Activated naive CD8-positive, alpha-beta T cell treated with anti-CD3 and anti-CD28 coated beads, Interleukin-2, amount 10 ng/mL, durations not matched to agents 7 days and 5 days (primary cell): Measurements from ENCODE around the gene TCEAL3. TPM values are rescaled to one million over a fixed set of nuclear protein-coding genes. Genes with fewer than 3 reads are reported as not detected.
"Not testable (repeated sequence)": the region's sequence is repeated elsewhere in the genome, so short reads cannot be mapped to it uniquely, and the experiment has no call there.

Experiments used
- ATAC-seq: fragments of 150-1000 bp; cut with Tn5 transposase; one replicate; pipeline ENCODE4 v1.10.0; 2021; ENCODE audit warnings: low read depth, moderate library complexity
- POLR2A ChIA-PET: fragments of 350-600 bp; sonication (Branson Sonifier 250); formaldehyde crosslinking; loops from one replicate; lab custom pipeline; 2021; ENCODE audit warnings: antibody characterized with exemption; lab: Charles Lee
- DNase-seq: peaks from one replicate; pipeline ENCODE4 v3.0.0; 2021
- H3K27ac Mint-ChIP-seq: one replicate; pipeline ENCODE4 v1.8.0; 2022; ENCODE audit warnings: mild to moderate bottlenecking, mixed read lengths
- H3K27me3 Mint-ChIP-seq: one replicate; pipeline ENCODE4 v1.8.0; 2022; ENCODE audit warnings: mild to moderate bottlenecking, moderate library complexity, mixed read lengths
- H3K36me3 Mint-ChIP-seq: one replicate; pipeline ENCODE4 v1.8.0; 2021; ENCODE audit warnings: mild to moderate bottlenecking, mixed read lengths
- H3K4me1 Mint-ChIP-seq: one replicate; pipeline ENCODE4 v1.8.0; 2021; ENCODE audit warnings: mixed read lengths
- H3K4me3 Mint-ChIP-seq: one replicate; pipeline ENCODE4 v1.8.0; 2022; ENCODE audit warnings: mild to moderate bottlenecking, moderate library complexity, mixed read lengths
- H3K9me3 Mint-ChIP-seq: one replicate; pipeline ENCODE4 v1.8.0; 2021; ENCODE audit warnings: mixed read lengths
- total RNA-seq, 2 experiments: library from RNA; stranded (reverse); gene quantifications; one replicate each; pipeline ENCODE4 v1.2.3, GENCODE V29; 2021

TCEAL3 gene
- total RNA-seq, 2 experiments from 2014 or later, result 6.1 to 6.7 TPM

DNA sequence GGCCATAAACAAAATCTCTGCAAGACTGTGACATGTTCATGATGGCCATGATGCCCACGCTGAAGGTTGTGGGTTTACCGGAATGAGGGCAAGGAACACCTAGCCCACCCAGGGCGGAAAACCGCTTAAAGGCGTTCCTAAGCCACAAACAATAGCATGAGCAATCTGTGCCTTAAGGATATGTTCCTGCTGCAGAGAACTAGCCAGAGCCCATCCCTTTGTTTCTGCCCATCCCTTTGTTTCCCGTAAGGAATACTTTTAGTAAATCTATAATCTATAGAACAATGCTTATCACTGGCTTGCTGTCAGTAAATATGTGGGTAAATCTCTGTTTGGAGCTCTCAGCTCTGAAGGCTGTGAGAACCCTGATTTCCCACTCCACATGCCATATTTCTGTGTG, 12.6 kb upstream of the TCEAL3 start:
- H3K4me1 Mint-ChIP-seq, DNase-seq, POLR2A ChIA-PET, H3K4me3 Mint-ChIP-seq, ATAC-seq, H3K27me3 Mint-ChIP-seq, H3K27ac Mint-ChIP-seq, H3K9me3 Mint-ChIP-seq, H3K36me3 Mint-ChIP-seq: not testable (repeated sequence)

DNA sequence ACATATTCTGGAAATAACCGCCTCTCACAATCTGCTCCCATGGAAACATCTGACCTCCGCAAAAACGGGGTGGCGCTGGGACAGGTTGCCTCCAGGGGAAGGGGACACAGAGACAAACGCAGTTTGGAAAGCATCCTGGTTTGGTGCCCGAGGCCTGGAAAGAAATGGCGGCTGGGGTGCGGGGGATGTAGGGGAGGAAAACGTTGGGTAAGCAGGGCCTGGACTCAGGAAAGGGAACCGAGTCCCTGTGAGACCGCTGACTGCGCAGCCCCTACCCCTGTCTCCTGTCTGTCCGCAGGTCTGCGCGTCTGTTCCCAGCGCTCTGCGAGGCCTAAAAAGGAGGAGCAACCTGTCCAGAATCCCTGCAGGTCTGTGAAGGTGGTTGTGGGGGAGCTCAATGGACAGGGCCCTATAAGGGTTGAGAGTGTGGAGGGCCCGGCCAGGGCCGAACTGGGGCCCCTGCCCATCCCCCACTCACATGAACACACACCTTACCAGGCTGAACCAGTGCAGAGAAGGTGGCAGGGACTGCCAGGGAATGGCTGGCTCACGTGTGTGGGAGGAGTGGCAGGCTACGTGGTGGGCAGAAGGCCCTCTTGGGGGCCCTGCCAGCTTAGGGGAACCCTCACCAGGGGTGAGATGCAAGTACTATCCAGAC, 672 bp downstream of the TCEAL3 start:
- DNase-seq, result peak; percentile 27
- peak overlapping the region; percentile 74 for H3K4me3 Mint-ChIP-seq
- no peaks in the 10 kb centered on the region for H3K9me3 Mint-ChIP-seq
- H3K27ac Mint-ChIP-seq, result no peak overlapping the region
- no peak for ATAC-seq
- POLR2A ChIA-PET, result no interaction called here
- peaks cover 3% of the 10 kb centered on the region for H3K27me3 Mint-ChIP-seq
- H3K36me3 Mint-ChIP-seq, result no peaks in the 10 kb centered on the region
- peaks cover 4% of the 10 kb centered on the region for H3K4me1 Mint-ChIP-seq

DNA sequence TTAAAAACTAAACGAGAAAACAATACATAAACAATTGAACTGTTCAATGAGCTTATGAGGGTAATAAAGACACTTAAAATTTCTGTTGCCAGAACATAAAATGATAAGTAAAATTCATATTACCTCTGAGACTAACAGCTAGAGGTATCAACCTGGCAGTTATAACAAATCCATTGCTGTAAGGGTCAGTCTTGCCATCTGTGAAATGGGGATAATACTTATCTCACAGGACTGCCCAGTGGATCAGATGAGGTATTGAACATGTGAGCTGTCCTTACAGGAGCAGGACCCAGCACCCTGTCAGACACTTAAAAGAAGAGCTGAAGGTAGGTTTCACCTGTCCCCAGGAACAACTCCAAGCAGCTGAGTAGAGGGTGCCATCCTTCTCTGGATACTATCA, 2.5 kb downstream of the TCEAL3 start:
- DNase-seq (no peak), ATAC-seq (no peak)
- no peaks in the 10 kb centered on the region for H3K36me3 Mint-ChIP-seq
- no peak overlapping the region for H3K27ac Mint-ChIP-seq
- H3K9me3 Mint-ChIP-seq, result no peaks in the 10 kb centered on the region
- no peak overlapping the region for H3K4me3 Mint-ChIP-seq
- peaks cover 3% of the 10 kb centered on the region for H3K27me3 Mint-ChIP-seq
- peaks cover 4% of the 10 kb centered on the region for H3K4me1 Mint-ChIP-seq
- POLR2A ChIA-PET, result no interaction called here

DNA sequence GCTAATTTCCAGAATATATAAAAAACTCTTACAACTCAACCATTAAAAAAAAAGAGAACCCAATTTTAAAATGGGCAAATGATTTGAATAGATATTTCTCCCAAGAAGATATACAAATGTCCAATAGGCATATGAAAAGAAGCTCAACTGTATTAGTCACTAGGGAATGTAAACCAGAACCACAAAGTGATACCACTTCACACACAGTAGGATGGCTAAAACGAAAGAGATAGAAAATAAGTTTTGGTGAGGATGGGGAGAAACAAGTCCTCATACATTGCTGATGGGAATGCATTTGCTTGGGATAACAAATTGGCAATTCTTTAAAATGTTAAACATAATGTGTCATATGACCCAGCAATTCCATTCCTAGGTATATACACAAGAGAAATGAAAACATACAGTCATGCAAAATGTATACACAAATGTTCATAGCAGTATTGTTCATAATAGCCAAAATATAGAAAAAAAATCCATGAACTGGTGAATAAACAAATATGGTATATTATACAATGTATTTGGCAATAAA, 5.7 kb downstream of the TCEAL3 start:
- POLR2A ChIA-PET, result no interaction called here
- Mint-ChIP-seq H3K4me3 (no peak overlapping the region), H3K4me1 (no peaks in the 10 kb centered on the region), H3K36me3 (no peaks in the 10 kb centered on the region), H3K27ac (no peak overlapping the region), H3K27me3 (no peaks in the 10 kb centered on the region), H3K9me3 (no peaks in the 10 kb centered on the region)
- no peak for DNase-seq
- no peak for ATAC-seq

- Mint-ChIP-seq H3K4me1 (no peaks in the 10 kb centered on the region), H3K27me3 (no peaks in the 10 kb centered on the region), H3K4me3 (no peak overlapping the region), H3K9me3 (no peaks in the 10 kb centered on the region), H3K27ac (no peak overlapping the region), H3K36me3 (no peaks in the 10 kb centered on the region)
- DNase-seq (no peak), ATAC-seq (no peak)
- POLR2A ChIA-PET, result no interaction called here
Measured at GRCh38 chrX:103614999-103615398, 7.2 kb downstream of the TCEAL3 start.

DNA sequence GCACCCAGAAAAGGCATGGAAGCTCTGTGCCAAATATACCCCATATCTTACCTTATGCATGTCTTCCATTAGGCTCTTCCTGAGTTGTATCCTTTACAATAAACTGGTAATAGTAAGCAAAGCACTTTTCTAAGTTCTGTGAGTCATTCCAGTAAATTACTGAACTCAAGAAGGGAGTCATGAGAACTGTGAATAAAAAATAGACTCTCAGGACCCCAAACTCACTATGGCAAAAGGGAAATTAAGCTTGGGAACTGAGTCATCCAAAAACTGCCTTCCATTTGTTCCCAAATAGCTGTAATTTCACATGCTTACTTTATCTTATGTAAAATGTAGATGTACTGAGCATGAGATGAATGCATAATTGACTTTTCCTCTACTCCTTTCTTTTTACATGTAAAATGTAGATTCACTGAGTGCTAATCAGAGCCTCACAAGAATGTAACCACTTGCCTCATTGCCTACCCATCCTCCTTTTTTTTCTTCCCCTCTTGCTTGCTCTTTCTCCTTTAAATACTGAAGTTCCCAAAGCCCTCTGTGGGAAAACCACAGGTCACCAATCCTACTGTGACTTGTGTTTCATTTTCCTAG, 8.1 kb downstream of the TCEAL3 start:
- Mint-ChIP-seq H3K27me3 (no peaks in the 10 kb centered on the region), H3K27ac (no peak overlapping the region), H3K4me3 (no peak overlapping the region), H3K9me3 (no peaks in the 10 kb centered on the region), H3K36me3 (no peaks in the 10 kb centered on the region), H3K4me1 (no peaks in the 10 kb centered on the region)
- DNase-seq, result no peak
- POLR2A ChIA-PET, result no interaction called here
- ATAC-seq, result no peak

GRCh38 chrX:103616676-103617186, 9.0 kb downstream of the TCEAL3 start:
- no peaks in the 10 kb centered on the region for H3K9me3 Mint-ChIP-seq
- H3K4me1 Mint-ChIP-seq, result no peaks in the 10 kb centered on the region
- H3K27me3 Mint-ChIP-seq, result no peaks in the 10 kb centered on the region
- POLR2A ChIA-PET, result no interaction called here
- ATAC-seq (no peak), DNase-seq (no peak)
- no peak overlapping the region for H3K27ac Mint-ChIP-seq
- no peak overlapping the region for H3K4me3 Mint-ChIP-seq
- H3K36me3 Mint-ChIP-seq, result no peaks in the 10 kb centered on the region

DNA sequence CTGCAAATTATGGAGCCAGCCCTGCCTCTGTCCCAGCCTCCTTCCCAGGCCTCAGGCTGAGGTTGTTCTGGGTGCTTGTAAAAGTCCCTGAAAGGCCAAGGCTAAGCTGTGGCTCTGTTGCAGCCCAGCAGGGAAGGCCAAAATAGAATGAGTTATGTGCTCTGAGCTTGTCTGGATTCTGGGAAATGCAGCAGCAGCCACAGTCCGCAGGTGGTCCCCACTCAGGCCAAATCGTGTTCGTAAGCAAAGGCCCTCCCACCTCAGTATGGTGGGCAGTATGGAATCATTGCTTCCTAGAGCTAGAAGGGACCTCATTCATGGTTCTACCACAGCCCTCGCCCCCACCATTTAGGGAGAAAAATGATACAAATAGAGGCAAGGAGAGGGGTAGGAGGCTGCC, 16.3 kb downstream of the TCEAL3 start:
- no peak overlapping the region for H3K27ac Mint-ChIP-seq
- no peaks in the 10 kb centered on the region for H3K27me3 Mint-ChIP-seq
- peaks cover 5% of the 10 kb centered on the region for H3K4me1 Mint-ChIP-seq
- POLR2A ChIA-PET, result no interaction called here
- H3K9me3 Mint-ChIP-seq, result no peaks in the 10 kb centered on the region
- ATAC-seq (no peak), DNase-seq (no peak)
- H3K4me3 Mint-ChIP-seq, result no peak overlapping the region
- H3K36me3 Mint-ChIP-seq, result no peaks in the 10 kb centered on the region

DNA sequence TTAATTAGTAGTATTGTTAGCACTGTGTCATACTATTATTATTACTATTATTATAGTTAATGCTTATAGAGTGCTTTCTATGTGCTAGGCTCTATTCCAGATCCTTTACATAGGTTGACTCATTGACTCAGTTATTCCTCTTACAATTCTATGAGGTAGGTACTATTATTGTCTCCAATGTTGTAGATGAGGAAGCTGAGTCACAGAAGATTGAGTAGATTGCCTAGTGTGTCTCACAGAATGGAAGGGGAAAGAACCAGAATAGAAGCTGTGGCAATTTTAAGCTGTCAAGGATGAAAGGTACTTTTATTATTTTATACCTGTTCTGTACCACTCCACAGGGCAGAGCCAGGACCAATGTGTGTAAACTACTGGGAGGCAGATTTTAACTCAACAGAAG, 19.1 kb downstream of the TCEAL3 start:
- POLR2A ChIA-PET, result no interaction called here
- DNase-seq (no peak), ATAC-seq (no peak)
- peaks cover 11% of the 10 kb centered on the region for H3K4me1 Mint-ChIP-seq
- no peak overlapping the region for H3K27ac Mint-ChIP-seq
- no peak overlapping the region for H3K4me3 Mint-ChIP-seq
- H3K36me3 Mint-ChIP-seq, result no peaks in the 10 kb centered on the region
- no peaks in the 10 kb centered on the region for H3K27me3 Mint-ChIP-seq
- H3K9me3 Mint-ChIP-seq, result no peaks in the 10 kb centered on the region

GRCh38 chrX:103628386-103629317, 20.9 kb downstream of the TCEAL3 start, which contains the start of gene TCEAL1:
Gene TCEAL1, plus strand, starts transcription at chrX:103628975. Its CDS starts 942 bp downstream, at chrX:103629917.
- Mint-ChIP-seq H3K4me1 (peaks cover 11% of the 10 kb centered on the region), H3K36me3 (no peaks in the 10 kb centered on the region), H3K27me3 (no peaks in the 10 kb centered on the region), H3K27ac (peak within 1 kb of the TSS; percentile 56), H3K4me3 (peak within 1 kb of the TSS; percentile 87), H3K9me3 (no peaks in the 10 kb centered on the region)
- ATAC-seq (peak; percentile 73), DNase-seq (peak; percentile 48)
- POLR2A ChIA-PET, result no interaction called here

DNA sequence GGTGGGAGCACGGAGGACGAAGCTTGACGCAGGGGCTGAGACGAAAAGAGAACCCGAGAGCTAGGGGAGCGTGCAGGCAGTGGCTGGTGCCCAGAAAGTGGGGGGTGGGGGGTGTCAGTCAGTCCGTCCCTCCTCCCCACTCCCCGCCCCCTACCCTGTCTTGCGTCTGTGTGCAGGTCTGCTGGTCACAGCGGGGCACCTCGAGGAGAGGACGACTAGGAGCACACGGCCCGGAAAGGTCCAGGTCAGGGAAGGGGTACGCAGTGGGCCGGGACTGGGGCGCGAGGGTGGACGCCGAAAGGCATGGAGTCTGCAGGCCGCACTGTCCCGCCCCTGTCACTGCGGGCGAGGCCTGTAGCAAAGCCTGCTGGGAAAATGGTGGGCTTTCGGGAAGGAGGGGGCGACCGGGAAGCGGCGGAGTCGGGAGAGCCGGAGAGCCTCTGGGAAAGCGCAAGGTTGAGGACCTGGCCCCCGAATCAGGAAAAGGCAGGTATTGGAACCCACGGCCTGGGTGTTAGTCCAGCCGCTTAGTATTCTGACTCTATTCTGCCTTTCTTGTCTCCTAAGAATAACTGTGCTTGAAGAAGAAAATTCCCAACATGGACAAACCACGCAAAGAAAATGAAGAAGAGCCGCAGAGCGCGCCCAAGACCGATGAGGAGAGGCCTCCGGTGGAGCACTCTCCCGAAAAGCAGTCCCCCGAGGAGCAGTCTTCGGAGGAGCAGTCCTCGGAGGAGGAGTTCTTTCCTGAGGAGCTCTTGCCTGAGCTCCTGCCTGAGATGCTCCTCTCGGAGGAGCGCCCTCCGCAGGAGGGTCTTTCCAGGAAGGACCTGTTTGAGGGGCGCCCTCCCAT, 21.8 kb downstream of the TCEAL3 start:
- Mint-ChIP-seq H3K9me3 (no peaks in the 10 kb centered on the region), H3K27me3 (no peaks in the 10 kb centered on the region), H3K4me1 (peaks cover 11% of the 10 kb centered on the region), H3K4me3 (peak overlapping the region; percentile 87), H3K36me3 (no peaks in the 10 kb centered on the region), H3K27ac (peak overlapping the region; percentile 56)
- POLR2A ChIA-PET, result no interaction called here
- DNase-seq, result peak; percentile 36
- peak; percentile 57 for ATAC-seq

- Mint-ChIP-seq H3K36me3 (no peaks in the 10 kb centered on the region), H3K9me3 (no peaks in the 10 kb centered on the region), H3K27ac (no peak overlapping the region), H3K4me1 (peaks cover 11% of the 10 kb centered on the region), H3K4me3 (peak overlapping the region; percentile 87), H3K27me3 (peaks cover 2% of the 10 kb centered on the region)
- ATAC-seq, result no peak
- POLR2A ChIA-PET, result no interaction called here
- DNase-seq, result no peak
Measured at GRCh38 chrX:103630171-103630511, 22.4 kb downstream of the TCEAL3 start.

DNA sequence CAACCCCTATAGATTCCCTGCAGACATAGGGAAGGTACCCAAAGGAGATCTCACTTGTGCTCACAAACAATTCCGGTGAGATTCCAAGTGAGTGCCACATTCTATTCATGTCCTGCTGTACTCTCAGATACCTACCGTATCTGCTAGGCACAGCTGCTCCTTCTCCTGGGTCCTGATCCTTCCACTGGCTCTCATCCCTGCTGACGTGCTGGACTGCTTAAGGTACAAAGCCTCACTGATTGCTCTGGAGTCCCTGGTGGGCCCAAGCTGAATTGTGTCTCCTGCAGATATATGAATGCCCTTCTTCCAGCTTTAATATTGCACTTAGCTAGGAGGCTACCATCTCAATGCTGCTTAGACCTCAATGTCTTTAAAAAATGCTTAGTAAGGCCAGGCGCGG, 23.4 kb downstream of the TCEAL3 start:
- no peaks in the 10 kb centered on the region for H3K9me3 Mint-ChIP-seq
- no peaks in the 10 kb centered on the region for H3K36me3 Mint-ChIP-seq
- peaks cover 5% of the 10 kb centered on the region for H3K27me3 Mint-ChIP-seq
- POLR2A ChIA-PET, result no interaction called here
- DNase-seq, result no peak
- peaks cover 11% of the 10 kb centered on the region for H3K4me1 Mint-ChIP-seq
- ATAC-seq, result no peak
- H3K4me3 Mint-ChIP-seq, result no peak overlapping the region
- H3K27ac Mint-ChIP-seq, result no peak overlapping the region
